K562 (cell line): ENCODE results near the gene PSD4. TPM values are rescaled to one million over a fixed set of nuclear protein-coding genes. Genes with fewer than 3 reads are reported as not detected.

Experiments used
- ATAC-seq: fragments of 200-7000 bp; cut with Tn5 transposase; 3 replicates; pipeline ENCODE4 v1.9.1; 2020; ENCODE audit warnings: moderate library complexity
- BruUV-seq: library from RNA; stranded (reverse); fragments of 400-500 nt; replicated peaks from 2 replicates; lab custom pipeline; 2021; lab: Mats Ljungman, UMichigan
- CTCF ChIA-PET: fragments of 300-600 bp; formaldehyde crosslinking; extraction: SDS; loops from one replicate; lab custom pipeline; 2021; ENCODE audit warnings: low intra/inter-chr PET ratio; lab: Yijun Ruan, JAX
- POLR2A ChIA-PET: fragments of 300-600, 350-650 bp; sonication (Branson Sonifier 250); formaldehyde crosslinking; extraction: SDS; loops from one replicate; lab custom pipeline; 2021; ENCODE audit warnings: antibody characterized with exemption, inconsistent platforms; lab: Yijun Ruan, JAX
- DNase-seq, 4 experiments: peaks; one replicate each; pipeline versions ENCODE4 v3.0.0 to v3.0.0-alpha.2; 2011 to 2018; ENCODE audit warnings: low spot score in 3 of 4, mixed read lengths in 3 of 4; ENCODE audit errors: extremely low read depth in 1 of 4
- FAIRE-seq: peaks from 2 replicates; lab custom pipeline; 2011; peaks lifted over from hg19 to GRCh38; lab: Jason Lieb, UNC
- H2AFZ ChIP-seq: 2 replicates; pipeline ENCODE4 v1.6.0; 2011; ENCODE audit warnings: low read depth, low read length, control low read depth, inconsistent platforms
- H3K27ac ChIP-seq: fragments of 200-600 bp; 3 replicates; pipeline ENCODE4 v1.8.0; 2011; ENCODE audit warnings: low read depth, mild to moderate bottlenecking, control low read depth, inconsistent platforms, low read length, moderate library complexity, mixed read lengths; ENCODE audit errors: extremely low read depth
- H3K27me3 ChIP-seq, 2 experiments: fragments of 300-600 bp in 1 of 2; 2 replicates in 1 of 2; 3 replicates in 1 of 2; pipeline versions ENCODE4 v1.6.0 to v1.8.0; 2011; ENCODE audit warnings: inconsistent platforms in 2 of 2, low read length in 2 of 2, mild to moderate bottlenecking in 1 of 2, mixed read lengths in 1 of 2, moderate library complexity in 1 of 2; ENCODE audit not compliant: control insufficient read depth in 2 of 2, insufficient read depth in 2 of 2
- H3K36me3 ChIP-seq: fragments of 300-600 bp; 3 replicates; pipeline ENCODE4 v1.8.0; 2011; ENCODE audit warnings: mild to moderate bottlenecking, low read length, inconsistent platforms; ENCODE audit not compliant: control insufficient read depth, insufficient read depth
- H3K4me1 ChIP-seq, 2 experiments: fragments of 200-600 bp in 1 of 2; replicated peaks in 1 of 2; 2 replicates in 1 of 2; 3 replicates in 1 of 2; pipeline versions ENCODE4 v1.5.1 to v1.8.0; 2011; ENCODE audit warnings: inconsistent platforms in 2 of 2, low read length in 2 of 2, mild to moderate bottlenecking in 1 of 2, mixed read lengths in 1 of 2, moderate library complexity in 1 of 2; ENCODE audit not compliant: control insufficient read depth in 2 of 2, insufficient read depth in 2 of 2
- H3K4me2 ChIP-seq: 2 replicates; pipeline ENCODE4 v1.6.1; 2011; ENCODE audit warnings: low read length, control low read depth, inconsistent platforms, mixed read lengths; ENCODE audit not compliant: insufficient read depth
- H3K4me3 ChIP-seq: fragments of 200-600 bp; sonication (generic), shearing (Covaris generic); 2 replicates; pipeline ENCODE4 v1.5.1; 2016; ENCODE audit warnings: control low read depth, inconsistent platforms
- H3K79me2 ChIP-seq: fragments of 200-600 bp; 3 replicates; pipeline ENCODE4 v1.8.0; 2011; ENCODE audit warnings: low read length, inconsistent platforms; ENCODE audit not compliant: control insufficient read depth, insufficient read depth
- H3K9ac ChIP-seq, 2 experiments: 2 replicates each; pipeline versions ENCODE4 v1.6.0 to v1.6.1; 2011; ENCODE audit warnings: low read depth in 2 of 2, low read length in 2 of 2, control low read depth in 1 of 2, inconsistent platforms in 1 of 2, mild to moderate bottlenecking in 1 of 2, mixed read lengths in 1 of 2; ENCODE audit not compliant: insufficient read depth in 1 of 2
- H3K9me1 ChIP-seq: one replicate; pipeline ENCODE4 v1.6.0; 2011; ENCODE audit warnings: inconsistent platforms, mild to moderate bottlenecking, low read length, moderate library complexity; ENCODE audit not compliant: control insufficient read depth, insufficient read depth
- H3K9me3 ChIP-seq: replicated peaks from 2 replicates; pipeline ENCODE4 v1.5.1; 2011; ENCODE audit warnings: low read depth, low read length, inconsistent platforms; ENCODE audit not compliant: control insufficient read depth, insufficient read depth
- H4K20me1 ChIP-seq: replicated peaks from 2 replicates; pipeline ENCODE4 v1.6.1; 2011; ENCODE audit warnings: low read length, inconsistent platforms, mixed read lengths; ENCODE audit not compliant: control insufficient read depth, insufficient read depth
- BRD4 ChIP-seq: fragments of 200-600 bp; sonication (generic); IDR thresholded peaks from 2 replicates; pipeline ENCODE4 v1.6.1; 2017; ENCODE audit warnings: inconsistent platforms
- EP300 ChIP-seq: IDR thresholded peaks from 2 replicates; pipeline ENCODE4 v1.6.1; 2012; ENCODE audit warnings: low read length, improper control_type of control experiment
- FOXJ2 ChIP-seq: fragments of 200-800 bp; sonication (Bioruptor generic); IDR thresholded peaks from 2 replicates; pipeline ENCODE4 v1.6.1; 2016; ENCODE audit warnings: missing genetic modification characterization, missing compliant biosample characterization
- HEY1 ChIP-seq: fragments of 250-450 bp; sonication (Bioruptor Pico); IDR thresholded peaks from 2 replicates; pipeline ENCODE4 v1.5.0; 2020; ENCODE audit warnings: mild to moderate bottlenecking, moderate library complexity, borderline replicate concordance
- KLF13 ChIP-seq: fragments of 450-650 bp; IDR thresholded peaks from 2 replicates; pipeline ENCODE4 v1.6.1; 2016; ENCODE audit warnings: missing genetic modification characterization, low read depth, mild to moderate bottlenecking, missing compliant biosample characterization, moderate library complexity, borderline replicate concordance
- NEUROD1 ChIP-seq: fragments of 150-350 bp; IDR thresholded peaks from 2 replicates; pipeline ENCODE4 v1.6.1; 2014; ENCODE audit warnings: borderline replicate concordance, low read length, low read depth; ENCODE audit not compliant: partially characterized antibody
- RBM15 ChIP-seq: fragments of 200-400 bp; formaldehyde crosslinking; IDR thresholded peaks from 2 replicates; pipeline ENCODE4 v1.6.1; 2018; ENCODE audit warnings: mild to moderate bottlenecking, low read length, moderate library complexity; ENCODE audit not compliant: insufficient read depth
- SAFB2 ChIP-seq: fragments of 200-400 bp; formaldehyde crosslinking; IDR thresholded peaks from 2 replicates; pipeline ENCODE4 v1.6.1; 2018; ENCODE audit warnings: borderline replicate concordance, low read length, low read depth, moderate library complexity; ENCODE audit not compliant: severe bottlenecking
- ZBTB17 ChIP-seq: fragments of 450-650 bp; formaldehyde crosslinking; IDR thresholded peaks from 2 replicates; pipeline ENCODE4 v1.4.0; 2020; ENCODE audit warnings: mild to moderate bottlenecking
- ZC3H8 ChIP-seq: fragments of 450-650 bp; IDR thresholded peaks from 2 replicates; pipeline ENCODE4 v1.6.1; 2017
- ZNF57 ChIP-seq: fragments of 450-650 bp; formaldehyde crosslinking; IDR thresholded peaks from 2 replicates; pipeline ENCODE4 v1.4.0; 2020; ENCODE audit warnings: mild to moderate bottlenecking, moderate library complexity
- ZNF77 ChIP-seq: fragments of 250-450 bp; sonication (Bioruptor Pico); IDR thresholded peaks from 2 replicates; pipeline ENCODE4 v1.5.0; 2020
- WGBS: fragments of 100-300 bp; shearing (Covaris generic); methylation state at CpG from one replicate; pipeline ENCODE4 v1.1.6; 2016; ENCODE audit warnings: low coverage, mixed read lengths; ENCODE audit not compliant: insufficient coverage; ENCODE audit errors: missing lambda C conversion rate; 5-methylcytosine and 5-hydroxymethylcytosine counted together
- in situ Hi-C: fragments of 300-500 bp; cut with MboI; formaldehyde crosslinking; loops from 4 replicates; pipeline ENCODE4 v1.15.0; 2018; ENCODE audit warnings: inconsistent platforms, mixed read lengths
- intact Hi-C: fragments of 100-400 bp; cut with micrococcal nuclease; formaldehyde crosslinking; loops from 2 replicates; pipeline ENCODE4 v1.14.2; 2022
- polyA plus RNA-seq, 8 experiments: library from polyadenylated mRNA; depleted of rRNA in 4 of 8; stranded (reverse) in 5 of 8; unstranded in 3 of 8; fragments of >200 nt; fragmentation: Nextera tagmentation in 2 of 8; fragmentation: Illumina TruSeq in 1 of 8; extraction: Ambion mirVana in 2 of 8; extraction: Trizol in 1 of 8; gene quantifications; 2 replicates each; pipeline versions ENCODE4 v1.2.1 to v1.2.3, GENCODE V29; 2011 to 2014; ENCODE audit warnings: inconsistent platforms in 1 of 8, missing spikeins in 1 of 8
- total RNA-seq, 7 experiments: library from RNA; depleted of rRNA in 6 of 7; stranded (reverse); fragments of >200 nt in 6 of 7; fragmentation: Illumina TruSeq in 2 of 7; extraction: Trizol in 2 of 7; gene quantifications; 2 replicates each; pipeline versions ENCODE4 v1.2.1 to v1.2.3, GENCODE V29; 2011 to 2021; ENCODE audit warnings: low replicate concordance in 1 of 7
- TF ChIP-seq, protein P1 (sequence below): fragments of 250-450 bp; sonication (Bioruptor Pico); IDR thresholded peaks from 2 replicates; pipeline ENCODE4 v1.4.0; 2020; ENCODE audit warnings: mild to moderate bottlenecking, moderate library complexity
- TF ChIP-seq, protein P2 (sequence below): sonication (generic); formaldehyde crosslinking; IDR thresholded peaks from 2 replicates; pipeline ENCODE4 v1.5.0; 2020; ENCODE audit warnings: missing genetic modification reagents

The PSD4 gene
- total and polyA plus RNA-seq, 9 of the 15 experiments (the other 6 are each of a cell fraction or from before 2014, with no cell fraction given): 0.46 to 54.0 (median 20.8) TPM

DNA sequence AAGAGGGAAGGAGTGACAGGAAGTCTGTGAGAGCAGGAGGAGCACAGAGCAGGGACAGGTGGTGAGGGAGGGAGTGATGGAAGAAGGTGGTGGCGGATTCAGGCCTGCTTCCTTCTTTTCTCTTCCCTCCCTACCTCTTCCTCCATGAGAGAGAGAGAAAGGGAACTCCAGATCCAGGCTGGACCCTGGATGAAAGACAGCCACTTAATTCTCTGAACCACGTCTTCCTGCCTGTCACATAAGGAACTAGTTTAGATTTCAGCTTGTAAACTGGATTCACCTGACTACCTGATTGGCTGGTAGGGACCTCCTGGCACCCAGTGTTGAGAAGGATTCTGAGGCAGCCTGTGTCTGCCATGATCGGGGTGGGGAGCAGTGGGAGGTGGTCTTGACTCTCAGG, 56.0 kb downstream of the PSD4 start:
- in situ Hi-C loops: no loop called here
- ChIA-PET CTCF (no interaction called here), POLR2A (interaction anchor here (0.7 to 1.2 kb wide), 3 partner anchors 24 to 37 kb away, joined by 3 to 6 read pairs (median 3); no protein-coding TSS in a partner anchor)
- no peaks in the 10 kb centered on the region for H3K9me3 ChIP-seq
- H4K20me1 ChIP-seq: no peaks in the 10 kb centered on the region
- no peak for TF ChIP-seq ZNF57
- TF ChIP-seq SAFB2: no peak
- TF ChIP-seq FOXJ2 (tag): no peak
- no peak for TF ChIP-seq BRD4
- TF ChIP-seq HEY1: no peak
- TF ChIP-seq NEUROD1: no peak
- TF ChIP-seq RBM15: no peak
- TF ChIP-seq ZBTB17 (CRISPR knock-in tag): no peak
- TF ChIP-seq, protein P1, sequence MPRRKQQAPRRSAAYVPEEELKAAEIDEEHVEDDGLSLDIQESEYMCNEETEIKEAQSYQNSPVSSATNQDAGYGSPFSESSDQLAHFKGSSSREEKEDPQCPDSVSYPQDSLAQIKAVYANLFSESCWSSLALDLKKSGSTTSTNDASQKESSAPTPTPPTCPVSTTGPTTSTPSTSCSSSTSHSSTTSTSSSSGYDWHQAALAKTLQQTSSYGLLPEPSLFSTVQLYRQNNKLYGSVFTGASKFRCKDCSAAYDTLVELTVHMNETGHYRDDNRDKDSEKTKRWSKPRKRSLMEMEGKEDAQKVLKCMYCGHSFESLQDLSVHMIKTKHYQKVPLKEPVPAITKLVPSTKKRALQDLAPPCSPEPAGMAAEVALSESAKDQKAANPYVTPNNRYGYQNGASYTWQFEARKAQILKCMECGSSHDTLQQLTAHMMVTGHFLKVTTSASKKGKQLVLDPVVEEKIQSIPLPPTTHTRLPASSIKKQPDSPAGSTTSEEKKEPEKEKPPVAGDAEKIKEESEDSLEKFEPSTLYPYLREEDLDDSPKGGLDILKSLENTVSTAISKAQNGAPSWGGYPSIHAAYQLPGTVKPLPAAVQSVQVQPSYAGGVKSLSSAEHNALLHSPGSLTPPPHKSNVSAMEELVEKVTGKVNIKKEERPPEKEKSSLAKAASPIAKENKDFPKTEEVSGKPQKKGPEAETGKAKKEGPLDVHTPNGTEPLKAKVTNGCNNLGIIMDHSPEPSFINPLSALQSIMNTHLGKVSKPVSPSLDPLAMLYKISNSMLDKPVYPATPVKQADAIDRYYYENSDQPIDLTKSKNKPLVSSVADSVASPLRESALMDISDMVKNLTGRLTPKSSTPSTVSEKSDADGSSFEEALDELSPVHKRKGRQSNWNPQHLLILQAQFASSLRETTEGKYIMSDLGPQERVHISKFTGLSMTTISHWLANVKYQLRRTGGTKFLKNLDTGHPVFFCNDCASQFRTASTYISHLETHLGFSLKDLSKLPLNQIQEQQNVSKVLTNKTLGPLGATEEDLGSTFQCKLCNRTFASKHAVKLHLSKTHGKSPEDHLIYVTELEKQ (CRISPR knock-in tag): no peak
- no peak for TF ChIP-seq ZC3H8
- no peak for TF ChIP-seq ZNF77
- no peak for TF ChIP-seq KLF13 (tag)
- no peak for TF ChIP-seq EP300
- TF ChIP-seq, protein P2, sequence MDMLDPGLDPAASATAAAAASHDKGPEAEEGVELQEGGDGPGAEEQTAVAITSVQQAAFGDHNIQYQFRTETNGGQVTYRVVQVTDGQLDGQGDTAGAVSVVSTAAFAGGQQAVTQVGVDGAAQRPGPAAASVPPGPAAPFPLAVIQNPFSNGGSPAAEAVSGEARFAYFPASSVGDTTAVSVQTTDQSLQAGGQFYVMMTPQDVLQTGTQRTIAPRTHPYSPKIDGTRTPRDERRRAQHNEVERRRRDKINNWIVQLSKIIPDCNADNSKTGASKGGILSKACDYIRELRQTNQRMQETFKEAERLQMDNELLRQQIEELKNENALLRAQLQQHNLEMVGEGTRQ (CRISPR knock-in tag): no peak
- H3K9me1 ChIP-seq: no peaks in the 10 kb centered on the region
- H3K4me2 ChIP-seq: no peak overlapping the region
- no peak for FAIRE-seq
- no peak for DNase-seq
- no peak overlapping the region for H3K4me3 ChIP-seq
- no TSS peak for BruUV-seq
- 37% methylated on average over 3 of the region's 3 CpGs for WGBS
- no peak overlapping the region for H2AFZ ChIP-seq
- no peak overlapping the region for H3K27ac ChIP-seq
- ATAC-seq: no peak
- no peaks in the 10 kb centered on the region for H3K36me3 ChIP-seq
- H3K9ac ChIP-seq: no peak overlapping the region
- H3K4me1 ChIP-seq: peaks cover 19 to 20% of the 10 kb centered on the region in 2 experiments
- H3K27me3 ChIP-seq: no peaks in the 10 kb centered on the region
- intact Hi-C loops: loop anchor here (5.0 kb wide), 1 partner anchor 92 kb away; no protein-coding TSS in a partner anchor
- peaks cover 1% of the 10 kb centered on the region; the same call in 1 of the 3 replicates for H3K79me2 ChIP-seq
